GM21423 (cell line): ENCODE results near the gene GALNT16.
"Not testable (repeated sequence)": the region's sequence is repeated elsewhere in the genome, so short reads cannot be mapped to it uniquely, and the experiment has no call there.

ENCODE experiments used
- ATAC-seq: cut with Tn5 transposase; IDR thresholded peaks from one replicate; pipeline ENCODE4 v1.9.1; 2021; ENCODE audit warnings: mild to moderate bottlenecking, moderate library complexity; ENCODE audit not compliant: unreplicated experiment

The GALNT16 gene

GRCh38 chr14:69284170-69284569, 24.2 kb downstream of the GALNT16 start:
- ATAC-seq = no peak

- ATAC-seq = no peak
Measured at GRCh38 chr14:69285661-69286255, 25.8 kb downstream of the GALNT16 start.

- ATAC-seq = no peak
Measured at GRCh38 chr14:69287098-69288010, 27.4 kb downstream of the GALNT16 start.

- no peak for ATAC-seq
Measured at GRCh38 chr14:69288011-69288771, 28.2 kb downstream of the GALNT16 start.

- ATAC-seq = no peak
Measured at GRCh38 chr14:69288956-69289705, 29.2 kb downstream of the GALNT16 start.

GRCh38 chr14:69289811-69290520, 30.0 kb downstream of the GALNT16 start:
- ATAC-seq = no peak

- not testable (repeated sequence) for ATAC-seq
Measured at GRCh38 chr14:69290881-69291280, 30.9 kb downstream of the GALNT16 start.

- ATAC-seq = no peak
Measured at GRCh38 chr14:69291396-69291795, 31.4 kb downstream of the GALNT16 start.

- no peak for ATAC-seq
Measured at GRCh38 chr14:69291891-69292561, 32.1 kb downstream of the GALNT16 start.

GRCh38 chr14:69298131-69299071, 38.4 kb downstream of the GALNT16 start:
- ATAC-seq = no peak

- ATAC-seq = no peak
Measured at GRCh38 chr14:69299286-69300035, 39.5 kb downstream of the GALNT16 start.

- ATAC-seq = no peak
Measured at GRCh38 chr14:69300601-69301221, 40.8 kb downstream of the GALNT16 start.

GRCh38 chr14:69303086-69303485, 43.1 kb downstream of the GALNT16 start:
- no peak for ATAC-seq

- ATAC-seq = no peak
Measured at GRCh38 chr14:69312608-69313007, 52.6 kb downstream of the GALNT16 start.

- ATAC-seq = no peak
Measured at GRCh38 chr14:69313176-69313575, 53.2 kb downstream of the GALNT16 start.

GRCh38 chr14:69314327-69314726, 54.4 kb downstream of the GALNT16 start:
- ATAC-seq = no peak

GRCh38 chr14:69315301-69315700, 55.3 kb downstream of the GALNT16 start:
- ATAC-seq = no peak
